Stomach smooth muscle (tissue), 2 donors: ENCODE measurements around the gene PLSCR2.
"Not testable (repeated sequence)": the region's sequence is repeated elsewhere in the genome, so short reads cannot be mapped to it uniquely, and the experiment has no call there.

Source experiments
- H3K27ac ChIP-seq: one replicate; pipeline ENCODE4 v1.7.0; 2013; ENCODE audit warnings: mild to moderate bottlenecking, low read length, inconsistent platforms
- H3K27me3 ChIP-seq, 2 donors: one replicate each; pipeline ENCODE4 v1.7.0; 2013; ENCODE audit warnings: low read length in 2 of 2; ENCODE audit not compliant: insufficient read depth in 2 of 2, control insufficient read depth in 1 of 2
- H3K36me3 ChIP-seq, 2 donors: one replicate each; pipeline ENCODE4 v1.7.0; 2013; ENCODE audit warnings: low read length in 2 of 2; ENCODE audit not compliant: control insufficient read depth in 2 of 2, insufficient read depth in 2 of 2
- H3K4me1 ChIP-seq: one replicate; pipeline ENCODE4 v1.7.0; 2013; ENCODE audit warnings: low read length; ENCODE audit not compliant: control insufficient read depth, insufficient read depth
- H3K4me3 ChIP-seq, 2 donors: one replicate each; pipeline ENCODE4 v1.7.0; 2013; ENCODE audit warnings: low read length in 2 of 2
- H3K9ac ChIP-seq, 2 donors: one replicate each; pipeline ENCODE4 v1.7.0; 2013; ENCODE audit warnings: low read length in 2 of 2, mild to moderate bottlenecking in 1 of 2
- H3K9me3 ChIP-seq, 2 donors: one replicate each; pipeline ENCODE4 v1.7.0; 2013; ENCODE audit warnings: low read length in 2 of 2; ENCODE audit not compliant: control insufficient read depth in 2 of 2
- donor health status: healthy.
- donor health status: Pancreatic carcinoma.

The PLSCR2 gene

GRCh38 chr3:146502887-146503460 lies 33.6 kb upstream of the PLSCR2 start:
- H3K27me3 ChIP-seq: no peaks in the 10 kb centered on the region
- no peaks in the 10 kb centered on the region for H3K36me3 ChIP-seq
- no peaks in the 10 kb centered on the region for H3K4me1 ChIP-seq
- no peak overlapping the region for H3K4me3 ChIP-seq
- no peaks in the 10 kb centered on the region for H3K9me3 ChIP-seq
- H3K9ac ChIP-seq: no peak overlapping the region
- H3K27ac ChIP-seq: no peak overlapping the region

- Histone ChIP-seq H3K9ac (no peak overlapping the region), H3K27ac (no peak overlapping the region), H3K4me1 (no peaks in the 10 kb centered on the region), H3K9me3 (no peaks in the 10 kb centered on the region), H3K4me3 (no peak overlapping the region), H3K27me3 (no peaks in the 10 kb centered on the region), H3K36me3 (no peaks in the 10 kb centered on the region)
Observed at GRCh38 chr3:146501752-146502151, 32.4 kb upstream of the PLSCR2 start.

GRCh38 chr3:146499701-146500100 lies 30.3 kb upstream of the PLSCR2 start:
- no peaks in the 10 kb centered on the region for H3K4me1 ChIP-seq
- no peaks in the 10 kb centered on the region for H3K27me3 ChIP-seq
- H3K36me3 ChIP-seq: no peaks in the 10 kb centered on the region
- no peak overlapping the region for H3K27ac ChIP-seq
- H3K4me3 ChIP-seq: no peak overlapping the region
- no peaks in the 10 kb centered on the region for H3K9me3 ChIP-seq
- no peak overlapping the region for H3K9ac ChIP-seq

GRCh38 chr3:146498002-146498736 lies 28.8 kb upstream of the PLSCR2 start:
- no peaks in the 10 kb centered on the region for H3K4me1 ChIP-seq
- no peaks in the 10 kb centered on the region for H3K9me3 ChIP-seq
- H3K9ac ChIP-seq: no peak overlapping the region
- no peak overlapping the region for H3K27ac ChIP-seq
- H3K27me3 ChIP-seq: no peaks in the 10 kb centered on the region
- no peak overlapping the region for H3K4me3 ChIP-seq
- no peaks in the 10 kb centered on the region for H3K36me3 ChIP-seq

GRCh38 chr3:146497145-146497843 lies 27.9 kb upstream of the PLSCR2 start:
- H3K27me3 ChIP-seq, H3K4me1 ChIP-seq, H3K4me3 ChIP-seq, H3K9ac ChIP-seq, H3K9me3 ChIP-seq, H3K36me3 ChIP-seq, H3K27ac ChIP-seq: not testable (repeated sequence)

- no peak overlapping the region for H3K27ac ChIP-seq
Observed at GRCh38 chr3:146496726-146497125, 27.4 kb upstream of the PLSCR2 start.

GRCh38 chr3:146496251-146496650 lies 26.9 kb upstream of the PLSCR2 start:
- no peaks in the 10 kb centered on the region for H3K9me3 ChIP-seq
- no peak overlapping the region for H3K4me3 ChIP-seq
- H3K9ac ChIP-seq: no peak overlapping the region
- H3K27ac ChIP-seq: no peak overlapping the region
- no peaks in the 10 kb centered on the region for H3K36me3 ChIP-seq
- no peaks in the 10 kb centered on the region for H3K27me3 ChIP-seq
- no peaks in the 10 kb centered on the region for H3K4me1 ChIP-seq

More at GRCh38 chr3:146496726-146497125, 27.4 kb upstream of the PLSCR2 start:
- Histone ChIP-seq H3K9ac (no peak overlapping the region), H3K9me3 (no peaks in the 10 kb centered on the region), H3K4me3 (no peak overlapping the region), H3K4me1 (no peaks in the 10 kb centered on the region), H3K27me3 (no peaks in the 10 kb centered on the region), H3K36me3 (no peaks in the 10 kb centered on the region)

GRCh38 chr3:146493761-146494160 lies 24.4 kb upstream of the PLSCR2 start:
- no peak overlapping the region for H3K9ac ChIP-seq
- peaks cover 0 to 3% of the 10 kb centered on the region in 2 donors for H3K9me3 ChIP-seq
- H3K27me3 ChIP-seq: no peaks in the 10 kb centered on the region
- no peaks in the 10 kb centered on the region for H3K4me1 ChIP-seq
- H3K27ac ChIP-seq: no peak overlapping the region
- no peaks in the 10 kb centered on the region for H3K36me3 ChIP-seq
- H3K4me3 ChIP-seq: no peak overlapping the region

GRCh38 chr3:146493221-146493620 lies 23.9 kb upstream of the PLSCR2 start:
- Histone ChIP-seq H3K9ac (no peak overlapping the region), H3K27me3 (no peaks in the 10 kb centered on the region), H3K4me3 (no peak overlapping the region), H3K27ac (no peak overlapping the region), H3K4me1 (no peaks in the 10 kb centered on the region), H3K9me3 (peaks cover 0 to 3% of the 10 kb centered on the region in 2 donors), H3K36me3 (no peaks in the 10 kb centered on the region)

- Histone ChIP-seq H3K4me3 (no peak overlapping the region), H3K27ac (no peak overlapping the region), H3K27me3 (no peaks in the 10 kb centered on the region), H3K36me3 (no peaks in the 10 kb centered on the region), H3K9ac (no peak overlapping the region), H3K4me1 (no peaks in the 10 kb centered on the region), H3K9me3 (peaks cover 0 to 3% of the 10 kb centered on the region in 2 donors)
Observed at GRCh38 chr3:146491303-146491702, 21.9 kb upstream of the PLSCR2 start.

- H3K9ac ChIP-seq: no peak overlapping the region
- H3K4me1 ChIP-seq: no peaks in the 10 kb centered on the region
- no peak overlapping the region for H3K27ac ChIP-seq
- H3K9me3 ChIP-seq: no peaks in the 10 kb centered on the region
- H3K4me3 ChIP-seq: no peak overlapping the region
- no peaks in the 10 kb centered on the region for H3K36me3 ChIP-seq
- no peaks in the 10 kb centered on the region for H3K27me3 ChIP-seq
Observed at GRCh38 chr3:146485297-146485696, 15.9 kb upstream of the PLSCR2 start.
